SJSA1 (cell line): ENCODE measurements around the gene ALOX15B. TPM values are rescaled to one million over a fixed set of nuclear protein-coding genes. Genes with fewer than 3 reads are reported as not detected.
"Not testable (repeated sequence)": the region's sequence is repeated elsewhere in the genome, so short reads cannot be mapped to it uniquely, and the experiment has no call there.

Experiments used
- DNase-seq, 2 experiments: peaks; one replicate each; pipeline ENCODE4 v3.0.0-alpha.2; 2015 to 2020; ENCODE audit warnings: low spot score in 2 of 2, low read depth in 1 of 2
- H3K27ac ChIP-seq: fragments of 250-450 bp; sonication (Bioruptor Pico); 2 replicates; pipeline ENCODE4 v1.5.1; 2020; ENCODE audit warnings: mild to moderate bottlenecking, moderate library complexity
- H3K27me3 ChIP-seq: fragments of 250-450 bp; sonication (Bioruptor Pico); replicated peaks from 2 replicates; pipeline ENCODE4 v1.5.1; 2020; ENCODE audit warnings: mild to moderate bottlenecking, moderate library complexity
- H3K36me3 ChIP-seq: fragments of 250-450 bp; sonication (Bioruptor Pico); 2 replicates; pipeline ENCODE4 v1.5.1; 2020; ENCODE audit warnings: mild to moderate bottlenecking
- H3K4me1 ChIP-seq: fragments of 250-450 bp; sonication (Bioruptor Pico); replicated peaks from 2 replicates; pipeline ENCODE4 v1.6.1; 2021; ENCODE audit warnings: mild to moderate bottlenecking
- H3K4me3 ChIP-seq: fragments of 250-450 bp; sonication (Bioruptor Pico); 2 replicates; pipeline ENCODE4 v1.5.1; 2020; ENCODE audit warnings: mild to moderate bottlenecking
- H3K9me3 ChIP-seq: fragments of 250-450 bp; sonication (Bioruptor Pico); replicated peaks from 2 replicates; pipeline ENCODE4 v1.5.1; 2020; ENCODE audit warnings: mild to moderate bottlenecking
- total RNA-seq: library from RNA; depleted of rRNA; stranded (reverse); fragments of >200 nt; shearing (Covaris generic); gene quantifications from 2 replicates; pipeline ENCODE4 v1.2.3, GENCODE V29; 2014

The ALOX15B gene
- total RNA-seq, 1 experiment from 2014 or later, result not detected

- Histone ChIP-seq H3K36me3 (no peaks in the 10 kb centered on the region), H3K9me3 (no peaks in the 10 kb centered on the region), H3K27ac (no peak overlapping the region), H3K4me3 (no peak overlapping the region), H3K27me3 (peaks cover 50% of the 10 kb centered on the region), H3K4me1 (peaks cover 5% of the 10 kb centered on the region)
- no peak for DNase-seq
Observed at GRCh38 chr17:8068736-8069586, 30.1 kb downstream of the ALOX15B start.

DNA sequence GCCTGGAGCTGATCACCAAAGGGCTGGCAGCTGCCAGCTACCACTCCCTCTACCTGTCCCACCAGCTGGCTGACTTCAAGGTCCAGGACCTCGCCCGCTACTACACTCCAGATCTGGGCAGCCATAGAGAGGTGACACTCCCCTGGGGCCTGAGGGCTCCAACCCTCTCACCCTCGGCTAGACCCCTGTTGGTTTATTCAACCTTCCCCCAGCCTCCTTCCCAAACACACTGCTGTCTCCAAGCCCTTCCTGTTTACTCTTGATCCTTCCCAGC is 30.7 kb downstream of the ALOX15B start:
- no peak overlapping the region for H3K27ac ChIP-seq
- peaks cover 51% of the 10 kb centered on the region for H3K27me3 ChIP-seq
- peaks cover 5% of the 10 kb centered on the region for H3K4me1 ChIP-seq
- H3K36me3 ChIP-seq, result no peaks in the 10 kb centered on the region
- H3K9me3 ChIP-seq, result no peaks in the 10 kb centered on the region
- H3K4me3 ChIP-seq, result no peak overlapping the region
- no peak for DNase-seq

DNA sequence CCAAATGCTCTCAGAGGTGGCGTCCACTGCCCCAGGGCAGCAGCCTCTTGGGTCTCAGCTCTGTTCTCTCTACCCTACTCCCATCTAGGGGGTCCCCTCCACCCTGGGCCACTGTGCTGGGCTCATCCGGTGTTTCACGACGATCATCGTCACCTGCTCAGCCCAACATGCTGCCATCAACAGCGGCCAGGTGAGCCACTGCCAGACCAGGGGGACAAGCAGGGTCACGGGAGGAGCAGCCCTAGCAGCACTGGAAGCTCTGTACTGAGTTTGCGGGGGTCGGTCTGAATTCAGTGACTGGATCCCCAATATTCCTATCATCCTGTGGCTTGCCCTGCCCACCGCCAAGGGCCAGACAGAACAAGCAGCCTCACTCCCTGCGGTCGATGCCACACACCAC is 32.6 kb downstream of the ALOX15B start:
- peaks cover 50% of the 10 kb centered on the region for H3K27me3 ChIP-seq
- no peaks in the 10 kb centered on the region for H3K36me3 ChIP-seq
- H3K4me1 ChIP-seq, result peaks cover 5% of the 10 kb centered on the region
- DNase-seq, result no peak
- H3K9me3 ChIP-seq, result no peaks in the 10 kb centered on the region
- H3K27ac ChIP-seq, result no peak overlapping the region
- no peak overlapping the region for H3K4me3 ChIP-seq

DNA sequence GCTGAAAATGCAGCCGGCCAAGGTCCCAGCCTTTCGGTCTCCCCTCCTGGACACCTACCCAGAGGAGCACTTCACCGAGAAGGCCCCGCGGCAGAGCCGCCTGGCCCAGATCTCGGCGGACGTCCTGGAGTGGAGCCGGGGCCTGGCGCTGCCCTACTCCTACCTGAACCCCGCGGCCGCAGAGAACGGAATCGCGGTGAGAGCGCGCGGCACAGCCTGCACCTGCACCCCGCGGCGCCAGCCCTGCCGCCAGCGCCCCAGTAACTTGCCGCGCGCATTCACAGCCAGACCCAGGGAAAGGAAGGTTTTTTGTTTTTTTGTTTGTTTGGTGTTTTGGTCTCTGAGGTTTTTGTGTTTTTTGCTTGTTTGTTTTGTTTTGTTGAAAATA is 33.5 kb downstream of the ALOX15B start:
- H3K27me3 ChIP-seq, result peaks cover 50% of the 10 kb centered on the region
- DNase-seq, result no peak
- no peaks in the 10 kb centered on the region for H3K9me3 ChIP-seq
- H3K36me3 ChIP-seq, result no peaks in the 10 kb centered on the region
- H3K4me3 ChIP-seq, result no peak overlapping the region
- no peak overlapping the region for H3K27ac ChIP-seq
- H3K4me1 ChIP-seq, result peaks cover 5% of the 10 kb centered on the region

DNA sequence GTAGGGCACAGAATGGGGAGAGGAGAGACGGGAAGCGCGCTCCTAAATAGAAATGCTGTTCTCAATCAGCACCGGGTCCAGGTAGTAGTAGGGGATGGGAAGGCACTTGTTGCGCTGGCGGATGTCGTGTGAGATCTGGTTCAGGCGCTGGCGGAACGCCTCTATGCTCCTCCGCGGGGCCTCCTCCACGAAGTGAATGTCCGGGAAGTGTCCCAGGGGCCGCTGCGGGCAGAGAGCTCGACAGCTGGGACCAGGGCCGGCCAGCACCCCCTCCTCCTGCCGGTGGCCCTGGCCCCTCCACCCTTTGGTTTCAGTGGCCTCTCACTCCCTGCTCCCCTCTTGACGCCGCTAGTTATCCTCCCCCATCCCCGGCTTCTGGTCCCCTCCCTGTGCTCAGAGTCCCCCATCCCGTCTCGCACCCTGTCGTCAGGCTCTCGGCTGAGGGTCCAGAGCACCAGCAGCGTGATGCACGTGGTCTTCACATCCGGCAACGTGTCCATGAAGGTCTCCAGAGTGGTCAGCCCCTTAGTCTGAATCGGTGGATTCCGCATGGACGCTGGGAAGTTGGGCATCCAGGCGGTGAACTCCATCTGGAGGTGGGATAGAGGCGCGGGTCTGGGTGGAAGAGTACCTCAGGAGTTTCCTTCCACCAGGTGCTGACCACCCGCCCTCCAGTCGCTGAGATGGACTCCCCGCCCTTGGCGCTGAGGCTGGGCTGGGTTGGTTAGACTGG is 34.0 kb downstream of the ALOX15B start:
- no peak for DNase-seq
- H3K4me1 ChIP-seq, result peaks cover 5% of the 10 kb centered on the region
- no peak overlapping the region for H3K4me3 ChIP-seq
- no peak overlapping the region for H3K27ac ChIP-seq
- H3K9me3 ChIP-seq, result no peaks in the 10 kb centered on the region
- H3K27me3 ChIP-seq, result peaks cover 55% of the 10 kb centered on the region
- no peaks in the 10 kb centered on the region for H3K36me3 ChIP-seq

DNA sequence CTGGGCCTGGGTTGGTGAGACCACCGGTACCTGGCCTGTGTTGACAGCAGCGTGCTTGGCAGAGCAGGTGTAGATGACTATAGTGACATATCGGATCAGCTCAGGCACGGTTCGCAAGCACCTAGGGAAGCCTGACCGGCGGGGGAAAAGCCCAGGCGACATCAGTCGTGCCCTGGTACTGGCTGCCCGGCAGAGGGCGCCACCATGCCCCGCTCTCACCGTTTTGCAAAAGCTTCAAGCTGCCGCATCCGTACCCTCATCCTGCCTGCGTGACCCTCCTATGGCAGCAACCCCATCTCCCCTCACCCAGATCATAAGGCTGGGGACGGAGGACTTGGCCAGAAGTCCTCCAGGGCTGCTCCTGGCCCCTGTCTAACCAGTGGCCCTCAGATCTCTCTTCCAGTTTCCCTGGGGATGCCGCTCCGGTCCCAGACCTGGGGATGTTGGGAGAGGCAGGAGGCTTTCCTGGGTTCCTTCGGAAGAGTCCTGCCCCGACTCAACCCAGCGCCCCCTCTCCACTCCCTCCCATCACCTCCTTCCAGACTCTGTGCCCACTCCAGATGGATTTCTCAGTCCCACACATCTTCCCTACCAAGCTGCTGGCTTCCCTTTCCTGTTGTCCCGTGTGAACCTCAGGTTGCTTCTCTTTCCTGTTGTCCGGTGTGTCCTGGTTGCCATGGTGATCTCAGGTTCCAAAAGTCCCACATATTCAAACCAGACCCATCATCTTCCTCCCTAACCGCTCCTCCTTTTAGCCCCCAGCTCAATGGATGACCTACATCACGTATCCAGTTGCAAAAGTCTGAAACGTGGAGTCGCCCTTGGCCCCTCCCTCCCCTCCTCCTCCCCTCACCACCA is 35.0 kb downstream of the ALOX15B start:
- H3K36me3 ChIP-seq, result no peaks in the 10 kb centered on the region
- no peak overlapping the region for H3K27ac ChIP-seq
- H3K27me3 ChIP-seq, result peaks cover 55% of the 10 kb centered on the region
- no peak overlapping the region for H3K4me3 ChIP-seq
- H3K4me1 ChIP-seq, result peaks cover 5% of the 10 kb centered on the region
- DNase-seq, result peak; percentile 39 to 70
- no peaks in the 10 kb centered on the region for H3K9me3 ChIP-seq

DNA sequence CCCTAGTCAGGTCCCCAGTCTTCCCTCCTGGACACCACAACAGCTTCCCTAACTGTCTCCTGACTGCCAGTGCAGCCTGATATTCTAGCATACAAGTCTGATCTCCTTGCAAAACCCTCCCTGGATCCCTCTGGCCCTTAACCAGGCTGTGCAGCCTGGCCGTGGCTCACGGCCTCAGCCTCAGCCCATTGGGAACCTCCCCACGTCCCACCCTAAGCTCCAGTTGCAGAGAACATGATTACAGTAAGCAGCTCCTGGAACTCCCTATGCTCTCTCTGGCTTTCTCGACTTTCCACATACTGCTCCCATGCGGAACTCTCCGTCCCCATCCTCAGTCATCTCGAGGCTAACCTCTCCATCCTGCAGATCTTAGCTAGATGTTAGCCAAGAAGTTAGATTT is 35.7 kb downstream of the ALOX15B start:
- Histone ChIP-seq H3K36me3 (no peaks in the 10 kb centered on the region), H3K27ac (no peak overlapping the region), H3K27me3 (peaks cover 61% of the 10 kb centered on the region), H3K4me1 (peaks cover 10% of the 10 kb centered on the region), H3K4me3 (no peak overlapping the region), H3K9me3 (no peaks in the 10 kb centered on the region)
- no peak for DNase-seq

DNA sequence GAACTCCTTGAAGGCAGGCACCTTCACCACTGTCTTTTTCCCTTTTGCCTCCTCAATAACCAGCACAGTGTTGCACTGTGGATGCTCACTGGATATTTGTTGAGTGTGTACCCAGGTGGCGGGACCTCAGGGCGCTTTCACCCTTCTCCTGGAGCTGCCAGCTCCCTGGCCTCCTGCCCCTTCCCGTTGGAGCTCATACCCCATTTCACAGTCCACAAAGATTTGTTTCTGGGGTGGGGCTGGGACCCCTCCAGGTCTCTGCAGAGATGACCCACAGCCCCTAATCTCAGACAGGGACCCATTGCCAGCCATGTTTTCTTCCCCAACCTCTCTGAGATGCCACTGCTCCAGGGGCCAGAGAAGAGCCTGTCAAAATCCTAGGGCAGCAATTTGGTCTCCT is 36.2 kb downstream of the ALOX15B start:
- H3K27ac ChIP-seq, result no peak overlapping the region
- peaks cover 15% of the 10 kb centered on the region for H3K4me1 ChIP-seq
- no peak overlapping the region for H3K4me3 ChIP-seq
- no peaks in the 10 kb centered on the region for H3K9me3 ChIP-seq
- DNase-seq, result no peak
- peaks cover 63% of the 10 kb centered on the region for H3K27me3 ChIP-seq
- H3K36me3 ChIP-seq, result no peaks in the 10 kb centered on the region

DNA sequence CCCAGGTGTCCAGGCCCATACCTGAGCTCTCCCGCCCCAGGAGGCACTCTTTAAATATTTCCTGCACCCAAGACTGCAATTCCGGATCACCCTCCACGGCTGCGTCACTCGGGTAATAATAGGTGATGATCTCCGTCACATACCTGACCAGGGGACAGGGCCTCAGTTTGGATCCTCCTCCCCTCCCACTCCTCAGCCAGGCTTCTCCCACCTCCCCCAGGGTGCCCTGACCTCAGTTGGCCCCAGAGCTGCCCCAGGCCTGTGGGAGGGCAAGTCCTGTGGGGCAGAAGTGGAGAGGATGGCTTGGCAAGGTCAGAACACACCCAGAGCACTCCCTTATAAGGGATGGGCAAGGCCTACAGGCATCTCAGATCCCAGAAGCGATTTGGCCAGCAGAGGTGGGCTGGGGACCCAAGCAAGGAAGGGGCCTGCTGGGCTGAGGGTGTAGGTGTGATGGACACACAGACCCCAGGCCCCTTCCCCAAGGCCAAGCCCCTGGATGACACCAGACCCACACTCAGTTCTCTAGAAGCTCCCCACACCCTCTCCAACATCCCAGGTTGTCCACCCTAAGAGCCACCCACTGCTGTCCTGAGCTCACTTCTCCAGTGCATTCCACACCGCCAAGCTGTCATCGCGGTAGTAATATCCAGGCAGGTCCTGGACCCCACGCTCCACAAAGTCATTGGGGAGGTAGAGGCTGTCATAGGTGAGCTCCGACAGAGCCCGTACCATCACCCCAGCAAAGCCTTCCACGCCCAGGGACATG is 36.9 kb downstream of the ALOX15B start:
- H3K9me3 ChIP-seq, result no peaks in the 10 kb centered on the region
- H3K4me1 ChIP-seq, result peaks cover 16% of the 10 kb centered on the region
- peaks cover 66% of the 10 kb centered on the region for H3K27me3 ChIP-seq
- H3K4me3 ChIP-seq, result no peak overlapping the region
- no peak overlapping the region for H3K27ac ChIP-seq
- DNase-seq, result no peak
- H3K36me3 ChIP-seq, result no peaks in the 10 kb centered on the region

GRCh38 chr17:8076502-8077266 is 37.8 kb downstream of the ALOX15B start:
- Histone ChIP-seq H3K36me3 (no peaks in the 10 kb centered on the region), H3K4me3 (no peak overlapping the region), H3K27ac (no peak overlapping the region), H3K27me3 (peaks cover 63% of the 10 kb centered on the region), H3K4me1 (peaks cover 16% of the 10 kb centered on the region), H3K9me3 (no peaks in the 10 kb centered on the region)
- DNase-seq, result no peak

DNA sequence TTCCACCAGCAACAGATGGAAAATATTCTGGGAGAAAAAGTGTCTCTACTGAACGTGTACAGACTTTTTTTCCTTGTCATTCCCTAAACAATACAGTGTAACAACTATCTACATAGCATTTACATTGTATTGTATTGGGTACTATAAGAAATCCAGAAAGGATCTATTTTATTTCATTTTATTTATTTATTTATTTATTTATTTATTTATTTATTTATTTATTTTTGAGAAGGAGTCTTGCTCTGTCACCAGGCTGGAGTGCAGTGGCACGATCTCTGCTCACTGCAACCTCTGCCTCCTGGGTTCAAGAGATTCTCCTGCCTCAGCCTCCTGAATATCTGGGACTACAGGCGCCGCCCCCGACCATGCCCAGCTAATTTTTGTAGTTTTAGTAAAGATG is 39.1 kb downstream of the ALOX15B start:
- peaks cover 57% of the 10 kb centered on the region for H3K27me3 ChIP-seq
- not testable (repeated sequence) for DNase-seq, H3K27ac ChIP-seq, H3K4me3 ChIP-seq, H3K9me3 ChIP-seq, H3K36me3 ChIP-seq
- H3K4me1 ChIP-seq, result peaks cover 16% of the 10 kb centered on the region

GRCh38 chr17:8079291-8080207 is 40.7 kb downstream of the ALOX15B start:
- no peaks in the 10 kb centered on the region for H3K36me3 ChIP-seq
- H3K27me3 ChIP-seq, result peaks cover 50% of the 10 kb centered on the region
- H3K27ac ChIP-seq, result no peak overlapping the region
- peak overlapping the region; percentile 22 for H3K4me3 ChIP-seq
- DNase-seq, result peak; percentile 62 to 65
- no peaks in the 10 kb centered on the region for H3K9me3 ChIP-seq
- H3K4me1 ChIP-seq, result peaks cover 11% of the 10 kb centered on the region
